IMR-90 (cell line): ENCODE results near the gene TCIRG1. TPM values are rescaled to one million over a fixed set of nuclear protein-coding genes. Genes with fewer than 3 reads are reported as not detected.

Source experiments
- ATAC-seq: fragments of 200-7000 bp; cut with Tn5 transposase; 2 replicates; pipeline ENCODE4 v1.9.1; 2020; ENCODE audit warnings: low read depth, mild to moderate bottlenecking, moderate library complexity
- BruUV-seq: library from RNA; stranded (reverse); fragments of 400-500 nt; replicated peaks from 2 replicates; lab custom pipeline; 2021; lab: Mats Ljungman, UMichigan
- CTCF ChIA-PET: fragments of 300-600 bp; formaldehyde crosslinking; extraction: SDS; loops from one replicate; lab custom pipeline; 2021; ENCODE audit warnings: antibody characterized with exemption; lab: Yijun Ruan, JAX
- POLR2A ChIA-PET: fragments of 300-600 bp; sonication (Branson Sonifier 250); formaldehyde crosslinking; loops from one replicate; lab custom pipeline; 2022; ENCODE audit warnings: antibody characterized with exemption; ENCODE audit not compliant: unreplicated experiment; lab: Charles Lee
- DNase-seq: peaks from one replicate; pipeline ENCODE4 v3.0.0; 2013
- H2AFZ ChIP-seq: replicated peaks from 2 replicates; pipeline ENCODE3; 2013; ENCODE audit warnings: low read length, mild to moderate bottlenecking; ENCODE audit not compliant: poor library complexity
- H2AK5ac ChIP-seq: 2 replicates; pipeline ENCODE4 v1.6.1; 2013; ENCODE audit warnings: low read depth, low read length, inconsistent platforms
- H2AK9ac ChIP-seq: replicated peaks from 2 replicates; pipeline ENCODE3; 2013; ENCODE audit warnings: mild to moderate bottlenecking, low read depth, low read length, moderate library complexity; ENCODE audit not compliant: poor library complexity
- H2BK120ac ChIP-seq: 2 replicates; pipeline ENCODE4 v1.6.1; 2013; ENCODE audit warnings: low read depth, low read length, inconsistent platforms
- H2BK15ac ChIP-seq: 3 replicates; pipeline ENCODE4 v1.6.1; 2013; ENCODE audit warnings: low read depth, low read length, inconsistent platforms
- H2BK20ac ChIP-seq: 2 replicates; pipeline ENCODE4 v1.6.1; 2013; ENCODE audit warnings: low read depth, mild to moderate bottlenecking, inconsistent platforms, low read length, moderate library complexity
- H2BK5ac ChIP-seq: 2 replicates; pipeline ENCODE4 v1.6.1; 2013; ENCODE audit warnings: mild to moderate bottlenecking, low read depth, low read length, inconsistent platforms; ENCODE audit not compliant: poor library complexity, severe bottlenecking
- H3K14ac ChIP-seq: replicated peaks from 2 replicates; pipeline ENCODE4 v1.6.1; 2013; ENCODE audit warnings: low read depth, low read length, inconsistent platforms
- H3K18ac ChIP-seq: 2 replicates; pipeline ENCODE4 v1.6.1; 2013; ENCODE audit warnings: low read depth, low read length, control low read depth
- H3K23ac ChIP-seq: 2 replicates; pipeline ENCODE4 v1.6.1; 2013; ENCODE audit warnings: low read depth, low read length, inconsistent platforms
- H3K27ac ChIP-seq: 2 replicates; pipeline ENCODE4 v1.5.1; 2013; ENCODE audit warnings: mild to moderate bottlenecking, control low read depth, low read length; ENCODE audit not compliant: insufficient read depth
- H3K27me3 ChIP-seq: 2 replicates; pipeline ENCODE4 v1.6.1; 2013; ENCODE audit warnings: low read length; ENCODE audit not compliant: control insufficient read depth, insufficient read depth
- H3K36me3 ChIP-seq: 2 replicates; pipeline ENCODE4 v1.6.1; 2013; ENCODE audit warnings: low read length, mixed read lengths; ENCODE audit not compliant: control insufficient read depth, insufficient read depth
- H3K4ac ChIP-seq: 2 replicates; pipeline ENCODE4 v1.6.1; 2013; ENCODE audit warnings: low read depth, low read length, inconsistent platforms
- H3K4me1 ChIP-seq: 2 replicates; pipeline ENCODE4 v1.6.1; 2013; ENCODE audit warnings: low read length, mixed read lengths; ENCODE audit not compliant: control insufficient read depth, insufficient read depth
- H3K4me2 ChIP-seq: 2 replicates; pipeline ENCODE4 v1.6.1; 2013; ENCODE audit warnings: low read depth, mild to moderate bottlenecking, control low read depth, low read length, moderate library complexity
- H3K4me3 ChIP-seq: 2 replicates; pipeline ENCODE4 v1.5.1; 2013; ENCODE audit warnings: low read depth, mild to moderate bottlenecking, control low read depth, low read length, moderate library complexity; ENCODE audit not compliant: insufficient read depth
- H3K56ac ChIP-seq: 2 replicates; pipeline ENCODE4 v1.6.1; 2013; ENCODE audit warnings: low read length, inconsistent platforms; ENCODE audit not compliant: insufficient read depth; ENCODE audit errors: extremely low read depth
- H3K79me1 ChIP-seq, 2 experiments: 2 replicates each; pipeline ENCODE4 v1.6.1; 2013; ENCODE audit warnings: low read length in 2 of 2, inconsistent platforms in 1 of 2, low read depth in 1 of 2
- H3K9ac ChIP-seq: 2 replicates; pipeline ENCODE4 v1.6.1; 2013; ENCODE audit warnings: low read depth, low read length, control low read depth
- H3K9me1 ChIP-seq: 2 replicates; pipeline ENCODE4 v1.6.1; 2013; ENCODE audit warnings: low read length, inconsistent platforms; ENCODE audit not compliant: insufficient read depth
- H3K9me3 ChIP-seq: 2 replicates; pipeline ENCODE4 v1.6.1; 2013; ENCODE audit warnings: low read length; ENCODE audit not compliant: control insufficient read depth, insufficient read depth
- H4K20me1 ChIP-seq: 2 replicates; pipeline ENCODE4 v1.6.1; 2013; ENCODE audit warnings: low read length, inconsistent platforms; ENCODE audit not compliant: insufficient read depth
- H4K5ac ChIP-seq: 2 replicates; pipeline ENCODE4 v1.6.1; 2013; ENCODE audit warnings: mild to moderate bottlenecking, low read depth, low read length, control low read depth
- H4K8ac ChIP-seq, 2 experiments: 2 replicates each; pipeline ENCODE4 v1.6.1; 2013; ENCODE audit warnings: low read depth in 2 of 2, low read length in 2 of 2, control low read depth in 1 of 2, inconsistent platforms in 1 of 2
- H4K91ac ChIP-seq: 2 replicates; pipeline ENCODE4 v1.6.1; 2013; ENCODE audit warnings: low read depth, low read length, inconsistent platforms; ENCODE audit not compliant: insufficient read depth
- BHLHE40 ChIP-seq: fragments of 150-350 bp; IDR thresholded peaks from 2 replicates; pipeline ENCODE4 v1.6.1; 2016; ENCODE audit warnings: mild to moderate bottlenecking, low read depth, low read length
- CEBPB ChIP-seq: IDR thresholded peaks from 2 replicates; pipeline ENCODE4 v1.6.1; 2012; ENCODE audit warnings: low read depth, low read length, improper control_type of control experiment
- CHD1 ChIP-seq: IDR thresholded peaks from 2 replicates; pipeline ENCODE4 v1.6.1; 2012; ENCODE audit warnings: low read depth, low read length, improper control_type of control experiment
- CTCF ChIP-seq: conservative IDR thresholded peaks from 2 replicates; pipeline ENCODE4 v1.5.1; 2012; ENCODE audit warnings: mild to moderate bottlenecking, low read depth, low read length, improper control_type of control experiment
- ELK1 ChIP-seq: fragments of 150-350 bp; IDR thresholded peaks from 2 replicates; pipeline ENCODE4 v1.6.1; 2016; ENCODE audit warnings: low read depth, mild to moderate bottlenecking, low read length, moderate library complexity, borderline replicate concordance
- FOS ChIP-seq: fragments of 150-350 bp; IDR thresholded peaks from 2 replicates; pipeline ENCODE4 v1.6.1; 2016; ENCODE audit warnings: low read depth, low read length
- MAFK ChIP-seq: IDR thresholded peaks from 2 replicates; pipeline ENCODE4 v1.6.1; 2012; ENCODE audit warnings: low read depth, low read length, improper control_type of control experiment
- MAZ ChIP-seq: IDR thresholded peaks from 2 replicates; pipeline ENCODE4 v1.6.1; 2012; ENCODE audit warnings: low read depth, mild to moderate bottlenecking, low read length, improper control_type of control experiment, moderate library complexity, borderline replicate concordance
- MXI1 ChIP-seq: IDR thresholded peaks from 2 replicates; pipeline ENCODE4 v1.6.1; 2012; ENCODE audit warnings: low read depth, mild to moderate bottlenecking, low read length, moderate library complexity, borderline replicate concordance
- NFE2L2 ChIP-seq: fragments of 150-350 bp; IDR thresholded peaks from 2 replicates; pipeline ENCODE4 v1.6.1; 2016; ENCODE audit warnings: low read depth, mild to moderate bottlenecking, low read length
- POLR2A ChIP-seq: IDR thresholded peaks from 2 replicates; pipeline ENCODE4 v1.6.1; 2012; ENCODE audit warnings: mild to moderate bottlenecking, low read depth, low read length
- RAD21 ChIP-seq: IDR thresholded peaks from 2 replicates; pipeline ENCODE4 v1.6.1; 2012; ENCODE audit warnings: low read length, improper control_type of control experiment
- RCOR1 ChIP-seq: IDR thresholded peaks from 2 replicates; pipeline ENCODE4 v1.6.1; 2012; ENCODE audit warnings: mild to moderate bottlenecking, low read length, improper control_type of control experiment; ENCODE audit not compliant: insufficient replicate concordance
- RFX5 ChIP-seq: IDR thresholded peaks from 2 replicates; pipeline ENCODE4 v1.8.0; 2012; ENCODE audit warnings: low read depth, mild to moderate bottlenecking, low read length, moderate library complexity
- USF2 ChIP-seq: fragments of 150-350 bp; IDR thresholded peaks from 2 replicates; pipeline ENCODE4 v1.6.1; 2017; ENCODE audit warnings: mild to moderate bottlenecking, antibody characterized with exemption, low read length, low read depth
- WGBS, 2 experiments: methylation state at CpG; one replicate each; pipeline versions ENCODE4 v1.1.5 to v1.1.7; 2013; ENCODE audit warnings: missing lambda C conversion rate in 2 of 2; ENCODE audit not compliant: insufficient read length in 1 of 2; ENCODE audit errors: extremely low coverage in 2 of 2; 5-methylcytosine and 5-hydroxymethylcytosine counted together
- dilution Hi-C: fragments of 300-500 bp; cut with HindIII; formaldehyde crosslinking; loops from one replicate; pipeline ENCODE4 v1.14.3; 2018; ENCODE audit warnings: low sequenced_read_pairs; ENCODE audit not compliant: unreplicated experiment
- in situ Hi-C: fragments of 300-500 bp; cut with MboI; formaldehyde crosslinking; loops from 3 replicates; pipeline ENCODE4 v1.14.3; 2019; ENCODE audit warnings: low sequenced_read_pairs, inconsistent platforms, mixed read lengths
- intact Hi-C: fragments of 100-400 bp; cut with micrococcal nuclease; formaldehyde crosslinking; loops from 2 replicates; pipeline ENCODE4 v1.10.0; 2022
- polyA plus RNA-seq, 3 experiments: library from polyadenylated mRNA; depleted of rRNA; stranded (reverse); fragments of >200 nt; gene quantifications; 2 replicates each; pipeline ENCODE4 v1.2.3, GENCODE V29; 2012; ENCODE audit warnings: low replicate concordance in 1 of 3
- total RNA-seq: library from RNA; depleted of rRNA; stranded (reverse); fragments of >200 nt; gene quantifications from 2 replicates; pipeline ENCODE4 v1.2.3, GENCODE V29; 2012

Gene TCIRG1
- total and polyA plus RNA-seq, 2 of the 4 experiments (the other 2 are of a cell fraction): 25.3 to 117 TPM

GRCh38 chr11:67996051-67996450 lies 42.8 kb upstream of the TCIRG1 start:
- no TSS peak for BruUV-seq
- Histone ChIP-seq H3K56ac (no peak overlapping the region), H4K91ac (no peak overlapping the region), H3K9me3 (no peaks in the 10 kb centered on the region), H2AFZ (no peak overlapping the region), H3K4me3 (no peak overlapping the region), H3K36me3 (no peaks in the 10 kb centered on the region), H2BK15ac (no peak overlapping the region), H2BK120ac (no peak overlapping the region), H3K14ac (no peak overlapping the region), H3K79me1 (no peaks in the 10 kb centered on the region), H3K27me3 (no peaks in the 10 kb centered on the region; the same call in 1 of the 2 replicates), H3K4me1 (no peaks in the 10 kb centered on the region), H3K9ac (no peak overlapping the region), H3K23ac (no peak overlapping the region), H3K4me2 (no peak overlapping the region), H4K20me1 (no peaks in the 10 kb centered on the region), H4K8ac (no peak overlapping the region), H2BK5ac (no peak overlapping the region), H3K27ac (no peak overlapping the region), H3K9me1 (no peaks in the 10 kb centered on the region; the same call in 1 of the 2 replicates), H2AK9ac (no peak overlapping the region), H2AK5ac (no peak overlapping the region), H3K4ac (no peak overlapping the region), H4K5ac (no peak overlapping the region), H2BK20ac (no peak overlapping the region), H3K18ac (no peak overlapping the region)
- dilution Hi-C loops (no loop called here), in situ Hi-C loops (no loop called here), intact Hi-C loops (no loop called here)
- DNase-seq: no peak
- ChIA-PET CTCF (no interaction called here), POLR2A (no interaction called here)
- no peak for TF ChIP-seq NFE2L2
- no peak for TF ChIP-seq CEBPB
- TF ChIP-seq RAD21: no peak
- TF ChIP-seq MAFK: no peak
- TF ChIP-seq BHLHE40: no peak
- TF ChIP-seq ELK1: no peak
- no peak for TF ChIP-seq RCOR1
- TF ChIP-seq CTCF: no peak
- TF ChIP-seq RFX5: no peak
- TF ChIP-seq CHD1: no peak
- no peak for TF ChIP-seq FOS
- no peak for TF ChIP-seq MAZ
- no peak for TF ChIP-seq MXI1
- TF ChIP-seq USF2: no peak
- TF ChIP-seq POLR2A: no peak
- ATAC-seq: no peak
- WGBS, 2 experiments: no CpG with 5 or more reads among the region's 13 CpGs
